GM12878 (cell line): ENCODE data around the gene RND2. TPM values are rescaled to one million over a fixed set of nuclear protein-coding genes. Genes with fewer than 3 reads are reported as not detected.

Experiments
- ATF7 ChIP-seq: fragments of 450-650 bp; IDR thresholded peaks from 2 replicates; pipeline ENCODE4 v1.6.1; 2016; ENCODE audit warnings: low read depth, mild to moderate bottlenecking
- BACH1 ChIP-seq: fragments of 450-650 bp; IDR thresholded peaks from 2 replicates; pipeline ENCODE4 v1.6.1; 2017; ENCODE audit warnings: mild to moderate bottlenecking, borderline replicate concordance
- BMI1 ChIP-seq: fragments of 450-650 bp; IDR thresholded peaks from 2 replicates; pipeline ENCODE4 v1.6.1; 2016; ENCODE audit warnings: mild to moderate bottlenecking, moderate library complexity, borderline replicate concordance
- CEBPB ChIP-seq, 2 experiments: fragments of 150-350 bp in 1 of 2; IDR thresholded peaks; 2 replicates each; pipeline ENCODE4 v1.6.1; 2012 to 2014; ENCODE audit warnings: low read depth in 2 of 2, low read length in 2 of 2, borderline replicate concordance in 1 of 2, inconsistent platforms in 1 of 2
- CUX1 ChIP-seq: IDR thresholded peaks from 2 replicates; pipeline ENCODE4 v1.6.1; 2012; ENCODE audit warnings: improper control_type of control experiment, low read depth, low read length; ENCODE audit not compliant: insufficient replicate concordance
- DPF2 ChIP-seq: fragments of 450-650 bp; IDR thresholded peaks from 2 replicates; pipeline ENCODE4 v1.6.1; 2017; ENCODE audit warnings: mild to moderate bottlenecking
- EGR1 ChIP-seq, 2 experiments: IDR thresholded peaks; 1 replicate in 1 of 2; 2 replicates in 1 of 2; pipeline ENCODE4 v1.6.1; 2011 to 2012; ENCODE audit warnings: low read depth in 2 of 2, low read length in 2 of 2, borderline replicate concordance in 1 of 2, mild to moderate bottlenecking in 1 of 2, moderate library complexity in 1 of 2
- ESRRA ChIP-seq: IDR thresholded peaks from 2 replicates; pipeline ENCODE4 v1.6.1; 2012; ENCODE audit warnings: mild to moderate bottlenecking, low read length, improper control_type of control experiment
- HCFC1 ChIP-seq: fragments of 150-350 bp; IDR thresholded peaks from 2 replicates; pipeline ENCODE4 v1.6.1; 2014; ENCODE audit warnings: low read length
- HDGF ChIP-seq: fragments of 450-650 bp; IDR thresholded peaks from 2 replicates; pipeline ENCODE4 v1.6.1; 2016; ENCODE audit warnings: antibody characterized with exemption
- MEF2B ChIP-seq: fragments of 450-650 bp; IDR thresholded peaks from 2 replicates; pipeline ENCODE4 v1.6.1; 2018; ENCODE audit warnings: mild to moderate bottlenecking, moderate library complexity; ENCODE audit not compliant: partially characterized antibody, poor library complexity, severe bottlenecking
- NRF1 ChIP-seq: conservative IDR thresholded peaks from 2 replicates; pipeline ENCODE4 v1.6.1; 2011; ENCODE audit warnings: mild to moderate bottlenecking, low read depth, low read length, improper control_type of control experiment
- PAX5 ChIP-seq: IDR thresholded peaks from 2 replicates; pipeline ENCODE4 v1.6.1; 2011; ENCODE audit warnings: low read depth, low read length, borderline replicate concordance
- SMC3 ChIP-seq: IDR thresholded peaks from 2 replicates; pipeline ENCODE4 v1.6.1; 2011; ENCODE audit warnings: low read length, improper control_type of control experiment, borderline replicate concordance
- SREBF2 ChIP-seq: IDR thresholded peaks from 2 replicates; pipeline ENCODE4 v1.6.1; 2012; ENCODE audit warnings: mild to moderate bottlenecking, low read length
- TAF1 ChIP-seq: IDR thresholded peaks from 2 replicates; pipeline ENCODE4 v1.6.1; 2011; ENCODE audit warnings: mild to moderate bottlenecking, low read depth, low read length, borderline replicate concordance
- YY1 ChIP-seq: IDR thresholded peaks from 2 replicates; pipeline ENCODE4 v1.6.1; 2011; ENCODE audit warnings: low read depth, mild to moderate bottlenecking, low read length
- ZNF274 ChIP-seq: IDR thresholded peaks from one replicate; pipeline ENCODE4 v1.8.0; 2011; ENCODE audit not compliant: insufficient read length, insufficient read depth
- ZNF384 ChIP-seq: IDR thresholded peaks from 2 replicates; pipeline ENCODE4 v1.6.1; 2012; ENCODE audit warnings: low read depth, mild to moderate bottlenecking, low read length, improper control_type of control experiment, borderline replicate concordance
- ZZZ3 ChIP-seq: IDR thresholded peaks from 2 replicates; pipeline ENCODE4 v1.6.1; 2011; ENCODE audit warnings: low read depth; ENCODE audit not compliant: control insufficient read depth, insufficient read length
- polyA plus RNA-seq, 11 experiments: library from polyadenylated mRNA; depleted of rRNA in 4 of 11; unstranded in 6 of 11; stranded (reverse) in 5 of 11; fragments of >200 nt; fragmentation: Nextera tagmentation in 4 of 11; fragmentation: Illumina TruSeq in 1 of 11; extraction: Ambion mirVana in 4 of 11; extraction: Trizol in 1 of 11; gene quantifications; 1 replicate in 1 of 11; 2 replicates in 10 of 11; pipeline versions ENCODE4 v1.2.1 to v1.2.3, GENCODE V29; 2011 to 2016; ENCODE audit warnings: inconsistent platforms in 2 of 11, missing spikeins in 2 of 11, low read depth in 1 of 11
- total RNA-seq, 4 experiments: library from RNA; depleted of rRNA in 3 of 4; stranded (reverse); fragments of >200 nt in 3 of 4; fragmentation: Illumina TruSeq in 1 of 4; extraction: Trizol in 1 of 4; gene quantifications; 2 replicates each; pipeline versions ENCODE4 v1.2.1 to v1.2.3, GENCODE V29; 2013 to 2021
- TF ChIP-seq, protein P1 (sequence below): fragments of 450-650 bp; IDR thresholded peaks from 2 replicates; pipeline ENCODE4 v1.6.1; 2016; ENCODE audit warnings: mild to moderate bottlenecking, moderate library complexity, borderline replicate concordance

Gene RND2
- total and polyA plus RNA-seq, 10 of the 15 experiments (the other 5 are each of a cell fraction or from before 2014, with no cell fraction given) = 0.01 to 0.05 (median 0.03) TPM; not detected in 6

GRCh38 chr17:42997984-42998938, 26.8 kb upstream of the RND2 start, which contains the start of gene RPL27 (continued):
- peak; percentile 59; the same call in 1 of the 2 replicates for TF ChIP-seq SMC3
- no peak for TF ChIP-seq BMI1
- no peak for TF ChIP-seq NRF1
- TF ChIP-seq PAX5 = peak; percentile 76
- TF ChIP-seq ESRRA = no peak
- TF ChIP-seq DPF2 = 0 out of 2 replicates have a peak, but pooled peaks have one; percentile 53
- TF ChIP-seq, protein P1, sequence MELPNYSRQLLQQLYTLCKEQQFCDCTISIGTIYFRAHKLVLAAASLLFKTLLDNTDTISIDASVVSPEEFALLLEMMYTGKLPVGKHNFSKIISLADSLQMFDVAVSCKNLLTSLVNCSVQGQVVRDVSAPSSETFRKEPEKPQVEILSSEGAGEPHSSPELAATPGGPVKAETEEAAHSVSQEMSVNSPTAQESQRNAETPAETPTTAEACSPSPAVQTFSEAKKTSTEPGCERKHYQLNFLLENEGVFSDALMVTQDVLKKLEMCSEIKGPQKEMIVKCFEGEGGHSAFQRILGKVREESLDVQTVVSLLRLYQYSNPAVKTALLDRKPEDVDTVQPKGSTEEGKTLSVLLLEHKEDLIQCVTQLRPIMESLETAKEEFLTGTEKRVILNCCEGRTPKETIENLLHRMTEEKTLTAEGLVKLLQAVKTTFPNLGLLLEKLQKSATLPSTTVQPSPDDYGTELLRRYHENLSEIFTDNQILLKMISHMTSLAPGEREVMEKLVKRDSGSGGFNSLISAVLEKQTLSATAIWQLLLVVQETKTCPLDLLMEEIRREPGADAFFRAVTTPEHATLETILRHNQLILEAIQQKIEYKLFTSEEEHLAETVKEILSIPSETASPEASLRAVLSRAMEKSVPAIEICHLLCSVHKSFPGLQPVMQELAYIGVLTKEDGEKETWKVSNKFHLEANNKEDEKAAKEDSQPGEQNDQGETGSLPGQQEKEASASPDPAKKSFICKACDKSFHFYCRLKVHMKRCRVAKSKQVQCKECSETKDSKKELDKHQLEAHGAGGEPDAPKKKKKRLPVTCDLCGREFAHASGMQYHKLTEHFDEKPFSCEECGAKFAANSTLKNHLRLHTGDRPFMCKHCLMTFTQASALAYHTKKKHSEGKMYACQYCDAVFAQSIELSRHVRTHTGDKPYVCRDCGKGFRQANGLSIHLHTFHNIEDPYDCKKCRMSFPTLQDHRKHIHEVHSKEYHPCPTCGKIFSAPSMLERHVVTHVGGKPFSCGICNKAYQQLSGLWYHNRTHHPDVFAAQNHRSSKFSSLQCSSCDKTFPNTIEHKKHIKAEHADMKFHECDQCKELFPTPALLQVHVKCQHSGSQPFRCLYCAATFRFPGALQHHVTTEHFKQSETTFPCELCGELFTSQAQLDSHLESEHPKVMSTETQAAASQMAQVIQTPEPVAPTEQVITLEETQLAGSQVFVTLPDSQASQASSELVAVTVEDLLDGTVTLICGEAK = peak; percentile 100
- TF ChIP-seq HDGF = peak; percentile 61; the same call in 1 of the 2 replicates
- peak; percentile 66 for TF ChIP-seq ZZZ3
- peak; percentile 98 for TF ChIP-seq TAF1
- peak; percentile 88 for TF ChIP-seq YY1
- TF ChIP-seq CUX1 = no peak
- TF ChIP-seq SREBF2 = no peak; the same call in 1 of the 2 replicates
- peak; percentile 96 for TF ChIP-seq ATF7
- peak; percentile 38; the same call in 1 of the 2 replicates for TF ChIP-seq BACH1
- TF ChIP-seq HCFC1 = peak; percentile 89
- peak; percentile 8 to 29; a peak in 1 of 3 replicates for TF ChIP-seq EGR1 (IDR thresholded peaks at IDR 0.05; ENCODE audit: borderline replicate concordance in 1 of 2, low read depth in 2 of 2, low read length in 2 of 2)
- peak; percentile 83 for TF ChIP-seq MEF2B
- TF ChIP-seq ZNF384 = peak; percentile 76; the same call in 1 of the 2 replicates
- TF ChIP-seq CEBPB (IDR thresholded peaks at IDR 0.05; ENCODE audit: borderline replicate concordance in 1 of 2, low read depth in 2 of 2, low read length in 2 of 2) = no peak
- TF ChIP-seq ZNF274 = no peak
